GM11168 (cell line): Measurements from ENCODE around the gene CACNG7.
"Not testable (repeated sequence)": the region's sequence is repeated elsewhere in the genome, so short reads cannot be mapped to it uniquely, and the experiment has no call there.

ENCODE experiments used
- in situ Hi-C: fragments of 300-500 bp; cut with MboI; formaldehyde crosslinking; loops from one replicate; pipeline ENCODE4 v1.12.0; 2022; ENCODE audit warnings: low sequenced_read_pairs; ENCODE audit not compliant: unreplicated experiment

The CACNG7 gene

GRCh38 chr19:53945998-53946397, 36.9 kb downstream of the CACNG7 start:
- in situ Hi-C loops = no loop called here

GRCh38 chr19:53947624-53948023, 38.5 kb downstream of the CACNG7 start:
- in situ Hi-C loops = no loop called here

- in situ Hi-C loops = not testable (repeated sequence)
These were observed 39.5 kb downstream of the CACNG7 start for GRCh38 chr19:53948611-53949010.

GRCh38 chr19:53951436-53951835, 42.4 kb downstream of the CACNG7 start:
- in situ Hi-C loops = no loop called here

- in situ Hi-C loops = no loop called here
These were observed 42.9 kb downstream of the CACNG7 start for GRCh38 chr19:53951947-53952346.

- in situ Hi-C loops = no loop called here
These were observed 44.3 kb downstream of the CACNG7 start for GRCh38 chr19:53953383-53953782.

- in situ Hi-C loops = no loop called here
These were observed 48.5 kb downstream of the CACNG7 start for GRCh38 chr19:53957448-53958167.

GRCh38 chr19:53958168-53958571, 49.1 kb downstream of the CACNG7 start:
- in situ Hi-C loops = no loop called here

- in situ Hi-C loops = no loop called here
These were observed 50.0 kb downstream of the CACNG7 start for GRCh38 chr19:53958823-53959757.

- in situ Hi-C loops = no loop called here
These were observed 51.1 kb downstream of the CACNG7 start for GRCh38 chr19:53960187-53960586.

GRCh38 chr19:53960886-53961285, 51.8 kb downstream of the CACNG7 start:
- in situ Hi-C loops = no loop called here

- in situ Hi-C loops = no loop called here
These were observed 52.7 kb downstream of the CACNG7 start for GRCh38 chr19:53961523-53962356.

GRCh38 chr19:53962887-53963431, 53.9 kb downstream of the CACNG7 start, which contains the start of gene CACNG8:
TSS of gene CACNG8 (plus strand) at chr19:53962937.
- in situ Hi-C loops = no loop called here

GRCh38 chr19:53965091-53965490, 56.0 kb downstream of the CACNG7 start:
- in situ Hi-C loops = no loop called here

- in situ Hi-C loops = no loop called here
These were observed 57.9 kb downstream of the CACNG7 start for GRCh38 chr19:53966931-53967330.

- in situ Hi-C loops = no loop called here
These were observed 60.3 kb downstream of the CACNG7 start for GRCh38 chr19:53969366-53969765.

GRCh38 chr19:53971673-53972072, 62.6 kb downstream of the CACNG7 start:
- in situ Hi-C loops = no loop called here

- in situ Hi-C loops = no loop called here
These were observed 68.4 kb downstream of the CACNG7 start for GRCh38 chr19:53977429-53977990.

GRCh38 chr19:53977991-53978731, 69.1 kb downstream of the CACNG7 start:
- in situ Hi-C loops = no loop called here
